Neural cell (in vitro differentiated cells): Measurements from ENCODE around the gene MAG. TPM values are rescaled to one million over a fixed set of nuclear protein-coding genes. Genes with fewer than 3 reads are reported as not detected.

ENCODE experiments used
- H2AFZ ChIP-seq: fragments of 200-600, 300-800 bp; sonication (generic), shearing (Covaris generic); 2 replicates; pipeline ENCODE4 v1.6.0; 2014; ENCODE audit warnings: low read depth, mild to moderate bottlenecking, antibody characterized with exemption, low read length, moderate library complexity
- H3F3A ChIP-seq: fragments of 200-600 bp; shearing (Covaris generic); 2 replicates; pipeline ENCODE4 v1.6.1; 2016; ENCODE audit warnings: mild to moderate bottlenecking, moderate library complexity, mixed read lengths, antibody characterized with exemption, low read length; ENCODE audit not compliant: insufficient read depth, poor library complexity, severe bottlenecking
- H3K27ac ChIP-seq: fragments of 200-600, 300-800 bp; sonication (generic), shearing (Covaris generic); 2 replicates; pipeline ENCODE4 v1.5.1; 2014; ENCODE audit warnings: mild to moderate bottlenecking, low read length, moderate library complexity
- H3K27me3 ChIP-seq: fragments of 300-800, 200-600 bp; sonication (generic), shearing (Covaris generic); 2 replicates; pipeline ENCODE4 v1.6.0; 2014; ENCODE audit warnings: mild to moderate bottlenecking, low read depth, low read length, moderate library complexity; ENCODE audit not compliant: insufficient read depth
- H3K36me3 ChIP-seq: fragments of 300-800, 200-600 bp; sonication (generic), shearing (Covaris generic); 2 replicates; pipeline ENCODE4 v1.5.1; 2014; ENCODE audit warnings: mild to moderate bottlenecking, antibody characterized with exemption, low read length, moderate library complexity; ENCODE audit not compliant: insufficient read depth
- H3K4me2 ChIP-seq: fragments of 300-800, 200-600 bp; sonication (generic), shearing (Covaris generic); 2 replicates; pipeline ENCODE4 v1.6.0; 2014; ENCODE audit warnings: mild to moderate bottlenecking, low read length
- H3K4me3 ChIP-seq: fragments of 300-800, 200-600 bp; sonication (generic), shearing (Covaris generic); 2 replicates; pipeline ENCODE4 v1.5.1; 2014; ENCODE audit warnings: mild to moderate bottlenecking, low read length, moderate library complexity
- H3K79me2 ChIP-seq: fragments of 200-600 bp; shearing (Covaris generic); replicated peaks from 2 replicates; pipeline ENCODE4 v1.6.0; 2014; ENCODE audit warnings: mild to moderate bottlenecking, low read length, moderate library complexity; ENCODE audit not compliant: insufficient read depth
- H3K9ac ChIP-seq: fragments of 300-800, 200-600 bp; sonication (generic), shearing (Covaris generic); 2 replicates; pipeline ENCODE4 v1.6.1; 2016; ENCODE audit warnings: mild to moderate bottlenecking, low read length, mixed read lengths
- H3K9me2 ChIP-seq: fragments of 200-600 bp; shearing (Covaris generic); 2 replicates; pipeline ENCODE4 v1.6.1; 2016; ENCODE audit warnings: mild to moderate bottlenecking, low read length, mixed read lengths; ENCODE audit not compliant: insufficient read depth
- H3K9me3 ChIP-seq: fragments of 200-600, 300-800 bp; sonication (generic), shearing (Covaris generic); 2 replicates; pipeline ENCODE4 v1.6.1; 2016; ENCODE audit warnings: mild to moderate bottlenecking, mixed run types, low read length, moderate library complexity, mixed read lengths
- H4K20me1 ChIP-seq: fragments of 200-600 bp; shearing (Covaris generic); 2 replicates; pipeline ENCODE4 v1.6.1; 2016; ENCODE audit warnings: mild to moderate bottlenecking, mixed run types; ENCODE audit not compliant: insufficient read depth
- EP300 ChIP-seq: fragments of 450-650 bp; conservative IDR thresholded peaks from 2 replicates; pipeline ENCODE4 v1.6.1; 2014; ENCODE audit warnings: antibody characterized with exemption, mild to moderate bottlenecking, moderate library complexity; ENCODE audit not compliant: poor library complexity, severe bottlenecking
- EZH2 ChIP-seq: fragments of 200-600, 300-800 bp; shearing (Covaris generic), sonication (generic); IDR thresholded peaks from 2 replicates; pipeline ENCODE4 v1.6.1; 2014; ENCODE audit warnings: antibody characterized with exemption, low read length, borderline replicate concordance, mild to moderate bottlenecking; ENCODE audit not compliant: insufficient read depth, poor library complexity, severe bottlenecking
- MXI1 ChIP-seq: fragments of 450-650 bp; conservative IDR thresholded peaks from 2 replicates; pipeline ENCODE4 v1.6.1; 2014; ENCODE audit warnings: antibody characterized with exemption, mild to moderate bottlenecking; ENCODE audit not compliant: poor library complexity, severe bottlenecking
- POLR2AphosphoS5 ChIP-seq: IDR thresholded peaks from 2 replicates; pipeline ENCODE4 v1.6.1; 2012
- RAD21 ChIP-seq: fragments of 450-650 bp; conservative IDR thresholded peaks from 2 replicates; pipeline ENCODE4 v1.6.1; 2014; ENCODE audit warnings: antibody characterized with exemption, mild to moderate bottlenecking, moderate library complexity
- REST ChIP-seq: IDR thresholded peaks from 2 replicates; pipeline ENCODE4 v1.6.1; 2012; ENCODE audit warnings: borderline replicate concordance
- SMC3 ChIP-seq: fragments of 450-650 bp; conservative IDR thresholded peaks from 2 replicates; pipeline ENCODE4 v1.6.1; 2014; ENCODE audit warnings: antibody characterized with exemption, mild to moderate bottlenecking, moderate library complexity; ENCODE audit not compliant: poor library complexity
- TAF1 ChIP-seq: IDR thresholded peaks from 2 replicates; pipeline ENCODE4 v1.6.1; 2012; ENCODE audit warnings: low read depth
- polyA plus RNA-seq: library from polyadenylated mRNA; depleted of rRNA; stranded (reverse); fragments of >200 nt; gene quantifications from 2 replicates; pipeline ENCODE4 v1.2.3, GENCODE V29; 2014
- TF ChIP-seq, protein P1 (sequence below): fragments of 450-650 bp; IDR thresholded peaks from 2 replicates; pipeline ENCODE4 v1.5.1; 2014; ENCODE audit warnings: antibody characterized with exemption, mild to moderate bottlenecking, moderate library complexity; ENCODE audit not compliant: poor library complexity, severe bottlenecking

MAG gene
- polyA plus RNA-seq, 1 donor from 2014 or later: not detected

DNA sequence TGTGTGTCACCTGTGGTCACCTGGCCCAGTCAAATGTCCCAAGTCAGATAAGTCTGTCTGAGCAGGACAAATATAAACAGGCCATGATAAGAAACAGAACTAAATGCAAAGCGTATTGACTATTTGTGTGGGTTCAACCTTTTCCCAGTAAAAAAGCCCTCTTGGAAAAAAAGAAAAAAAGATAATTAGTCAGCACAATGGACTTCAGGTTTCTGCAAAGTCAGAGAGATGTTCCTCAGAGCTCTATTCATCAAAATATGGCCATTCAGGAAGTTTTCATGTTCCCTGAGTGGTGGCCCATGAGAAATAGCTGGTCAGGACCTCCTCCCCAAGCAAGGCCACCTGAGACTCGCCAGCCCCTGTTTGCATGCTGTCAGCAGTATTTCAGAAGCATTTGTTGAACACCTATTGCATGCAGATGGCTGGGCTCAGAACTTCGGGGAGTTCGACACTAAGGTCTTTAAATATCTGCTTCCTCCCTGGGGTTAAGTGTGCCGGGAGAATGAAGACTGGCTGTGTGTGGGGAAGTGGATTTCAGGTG, 69.0 kb downstream of the MAG start:
- Histone ChIP-seq H3K9ac (no peak overlapping the region), H3K27me3 (no peaks in the 10 kb centered on the region), H2AFZ (no peak overlapping the region), H3K36me3 (no peaks in the 10 kb centered on the region), H3F3A (no peaks in the 10 kb centered on the region), H3K4me2 (no peak overlapping the region), H4K20me1 (no peaks in the 10 kb centered on the region), H3K4me3 (no peak overlapping the region), H3K9me3 (no peaks in the 10 kb centered on the region), H3K79me2 (no peaks in the 10 kb centered on the region), H3K9me2 (no peaks in the 10 kb centered on the region), H3K27ac (no peak overlapping the region)
- TF ChIP-seq EP300 (no peak), EZH2 (no peak), MXI1 (no peak), SMC3 (no peak), TAF1 (no peak), RAD21 (no peak), POLR2AphosphoS5 (no peak), REST (no peak)
- TF ChIP-seq, protein P1, sequence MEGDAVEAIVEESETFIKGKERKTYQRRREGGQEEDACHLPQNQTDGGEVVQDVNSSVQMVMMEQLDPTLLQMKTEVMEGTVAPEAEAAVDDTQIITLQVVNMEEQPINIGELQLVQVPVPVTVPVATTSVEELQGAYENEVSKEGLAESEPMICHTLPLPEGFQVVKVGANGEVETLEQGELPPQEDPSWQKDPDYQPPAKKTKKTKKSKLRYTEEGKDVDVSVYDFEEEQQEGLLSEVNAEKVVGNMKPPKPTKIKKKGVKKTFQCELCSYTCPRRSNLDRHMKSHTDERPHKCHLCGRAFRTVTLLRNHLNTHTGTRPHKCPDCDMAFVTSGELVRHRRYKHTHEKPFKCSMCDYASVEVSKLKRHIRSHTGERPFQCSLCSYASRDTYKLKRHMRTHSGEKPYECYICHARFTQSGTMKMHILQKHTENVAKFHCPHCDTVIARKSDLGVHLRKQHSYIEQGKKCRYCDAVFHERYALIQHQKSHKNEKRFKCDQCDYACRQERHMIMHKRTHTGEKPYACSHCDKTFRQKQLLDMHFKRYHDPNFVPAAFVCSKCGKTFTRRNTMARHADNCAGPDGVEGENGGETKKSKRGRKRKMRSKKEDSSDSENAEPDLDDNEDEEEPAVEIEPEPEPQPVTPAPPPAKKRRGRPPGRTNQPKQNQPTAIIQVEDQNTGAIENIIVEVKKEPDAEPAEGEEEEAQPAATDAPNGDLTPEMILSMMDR: no peak

DNA sequence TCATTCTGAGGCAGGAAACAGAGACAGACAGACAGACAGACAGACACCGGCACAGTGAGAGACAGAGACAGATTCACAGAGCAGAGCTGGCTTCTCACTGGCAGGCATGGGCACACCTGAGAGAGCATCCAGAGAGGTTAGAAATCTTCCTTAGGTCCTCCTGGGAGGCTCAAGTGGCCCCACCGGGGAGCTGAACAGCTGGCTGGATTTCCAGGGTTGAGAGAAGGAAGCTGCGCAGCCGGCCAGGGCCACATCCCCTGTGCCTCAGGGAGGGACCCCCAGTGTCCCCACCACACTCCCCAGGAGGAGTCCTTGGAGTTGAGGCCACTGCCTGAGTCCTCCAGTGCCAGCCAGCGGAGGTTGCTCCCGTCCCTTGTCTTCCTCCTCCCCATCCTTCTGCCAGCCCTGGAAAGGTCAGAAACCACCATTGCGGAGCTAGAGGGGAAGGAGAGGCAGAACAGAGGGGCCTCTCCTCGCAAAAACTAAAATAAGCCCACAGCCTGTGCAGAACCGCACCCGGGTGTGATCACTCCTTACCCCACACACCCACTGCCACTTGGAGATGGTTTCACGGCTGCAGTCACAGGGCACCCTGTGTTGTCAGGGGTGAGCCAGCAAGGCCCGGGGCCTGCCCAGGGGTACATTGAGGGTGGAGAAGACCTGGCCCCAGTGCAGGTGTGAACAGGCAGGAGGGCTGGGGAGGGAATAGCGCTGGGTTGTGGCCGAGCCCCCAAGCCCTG, 70.5 kb downstream of the MAG start:
- no peaks in the 10 kb centered on the region for H3K27me3 ChIP-seq
- TF ChIP-seq SMC3: no peak
- TF ChIP-seq RAD21: no peak
- TF ChIP-seq, protein P1: no peak
- TF ChIP-seq TAF1: no peak
- TF ChIP-seq REST: no peak
- TF ChIP-seq POLR2AphosphoS5: no peak
- no peaks in the 10 kb centered on the region for H3K9me3 ChIP-seq
- H3K4me2 ChIP-seq: no peak overlapping the region
- H3K27ac ChIP-seq: no peak overlapping the region
- H3K4me3 ChIP-seq: no peak overlapping the region
- H3K9me2 ChIP-seq: no peaks in the 10 kb centered on the region
- H2AFZ ChIP-seq: no peak overlapping the region
- H3K36me3 ChIP-seq: no peaks in the 10 kb centered on the region
- no peaks in the 10 kb centered on the region for H3F3A ChIP-seq
- H3K79me2 ChIP-seq: no peaks in the 10 kb centered on the region
- no peaks in the 10 kb centered on the region for H4K20me1 ChIP-seq
- no peak overlapping the region for H3K9ac ChIP-seq
